SW 1271 (cell line): ENCODE measurements around the gene PEX10.
"Not testable (repeated sequence)": the region's sequence is repeated elsewhere in the genome, so short reads cannot be mapped to it uniquely, and the experiment has no call there.

Experiments
- DNase-seq, 2 experiments: peaks; one replicate each; lab custom pipeline; 2025; lab: John Stamatoyannopoulos, UW

Gene PEX10

DNA sequence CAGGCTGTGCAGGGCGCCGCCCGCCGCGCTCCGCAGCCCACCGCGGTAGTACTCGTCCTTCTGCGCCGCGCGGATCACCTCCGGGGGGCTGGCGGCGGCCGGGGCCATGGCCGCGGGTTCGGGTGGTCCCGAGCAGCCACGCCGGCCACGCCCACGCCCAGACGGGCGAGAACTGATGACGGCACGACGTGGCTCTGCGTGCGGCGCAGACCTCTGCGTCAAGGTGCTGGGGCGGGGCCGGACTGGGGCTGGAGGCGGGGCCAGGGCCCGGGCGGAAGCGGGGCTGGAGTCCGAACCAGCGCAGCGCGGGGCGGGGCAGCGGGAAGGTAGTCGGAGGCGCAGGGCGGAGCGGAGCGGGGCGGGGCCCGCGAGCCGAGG lies at the start of gene PEX10:
Gene PEX10 (minus strand): TSS at position 170 of the 378 bp plus-strand sequence. CDS start 62 bp downstream, at position 108.
- peak; percentile 57 to 85 for DNase-seq

DNA sequence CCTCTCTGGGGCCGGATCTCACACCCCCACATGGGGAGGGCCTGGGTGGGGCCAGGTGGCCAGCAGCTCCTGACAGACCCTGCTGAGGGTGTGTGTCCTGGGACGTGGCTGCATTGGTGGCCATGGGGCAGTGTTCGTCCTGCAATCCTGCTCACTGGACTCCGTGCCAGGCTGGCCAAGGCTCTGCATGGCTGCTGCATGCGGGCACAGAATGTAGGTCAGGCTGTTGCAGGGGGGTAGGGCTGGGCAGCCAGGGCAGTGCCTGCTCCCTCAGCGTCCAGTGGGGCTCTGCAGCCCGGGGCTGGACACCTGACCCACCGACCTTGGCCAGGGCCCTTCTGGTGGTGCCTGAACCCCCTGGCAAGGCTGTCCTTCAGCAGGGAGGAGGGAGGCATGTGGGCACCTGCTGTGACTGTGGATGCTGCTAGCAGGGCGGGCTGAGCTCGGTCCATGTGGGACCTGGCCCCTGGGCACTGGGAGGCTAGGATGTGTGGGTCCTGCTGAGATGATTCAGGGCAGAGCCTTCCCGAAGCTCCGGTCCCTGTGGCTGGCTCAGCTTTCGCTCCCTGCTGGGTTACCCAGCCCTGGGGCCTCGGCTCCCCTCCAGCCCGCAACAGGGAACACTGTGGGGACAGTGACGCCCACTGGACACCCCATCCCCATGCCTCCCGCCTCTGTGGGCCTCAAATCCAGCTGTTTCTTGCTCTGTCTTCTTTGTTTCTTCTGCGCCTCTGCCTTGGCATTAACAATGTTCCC lies 48.8 kb upstream of the PEX10 start:
- no peak for DNase-seq

DNA sequence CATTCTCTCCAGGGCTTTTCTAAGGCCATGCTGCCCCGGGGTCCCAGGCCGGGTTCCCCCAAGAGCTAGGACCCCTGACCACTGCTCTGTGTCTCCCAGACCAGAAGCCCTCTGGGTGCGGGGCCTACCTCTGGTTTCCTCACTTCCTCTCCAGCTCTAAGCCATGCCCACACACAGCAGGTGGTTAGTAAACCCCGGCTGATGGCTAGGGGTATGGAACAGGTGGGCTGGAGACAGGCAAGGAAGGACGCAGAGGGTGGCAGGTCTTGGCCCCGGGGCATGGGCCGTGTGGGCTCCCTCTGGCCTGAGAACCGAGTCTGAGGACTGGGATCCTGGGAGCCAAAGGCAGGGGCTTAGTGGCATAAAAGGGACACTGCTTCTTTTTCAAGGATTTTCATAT lies 47.8 kb upstream of the PEX10 start:
- DNase-seq, result no peak

DNA sequence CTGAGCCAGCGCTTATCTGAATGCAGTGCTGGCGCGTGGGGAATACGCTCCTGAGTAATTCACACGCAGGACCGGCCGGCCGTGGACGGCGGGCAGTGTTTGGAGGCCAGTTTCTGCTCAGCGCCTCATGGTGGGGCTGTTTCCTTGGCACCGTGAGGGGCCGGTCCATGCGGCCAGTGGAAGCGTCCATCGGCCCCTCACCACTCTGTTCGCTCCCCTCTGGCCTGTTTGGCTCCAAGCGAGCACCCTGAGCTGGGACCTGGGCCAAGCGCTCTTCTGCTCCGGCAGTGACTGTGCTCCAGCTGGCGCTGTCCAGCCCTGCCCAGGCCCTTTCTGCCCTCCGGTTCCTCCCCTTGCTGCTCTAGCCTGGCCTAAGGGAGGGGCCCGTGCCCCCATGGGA lies 47.4 kb upstream of the PEX10 start:
- no peak for DNase-seq

DNA sequence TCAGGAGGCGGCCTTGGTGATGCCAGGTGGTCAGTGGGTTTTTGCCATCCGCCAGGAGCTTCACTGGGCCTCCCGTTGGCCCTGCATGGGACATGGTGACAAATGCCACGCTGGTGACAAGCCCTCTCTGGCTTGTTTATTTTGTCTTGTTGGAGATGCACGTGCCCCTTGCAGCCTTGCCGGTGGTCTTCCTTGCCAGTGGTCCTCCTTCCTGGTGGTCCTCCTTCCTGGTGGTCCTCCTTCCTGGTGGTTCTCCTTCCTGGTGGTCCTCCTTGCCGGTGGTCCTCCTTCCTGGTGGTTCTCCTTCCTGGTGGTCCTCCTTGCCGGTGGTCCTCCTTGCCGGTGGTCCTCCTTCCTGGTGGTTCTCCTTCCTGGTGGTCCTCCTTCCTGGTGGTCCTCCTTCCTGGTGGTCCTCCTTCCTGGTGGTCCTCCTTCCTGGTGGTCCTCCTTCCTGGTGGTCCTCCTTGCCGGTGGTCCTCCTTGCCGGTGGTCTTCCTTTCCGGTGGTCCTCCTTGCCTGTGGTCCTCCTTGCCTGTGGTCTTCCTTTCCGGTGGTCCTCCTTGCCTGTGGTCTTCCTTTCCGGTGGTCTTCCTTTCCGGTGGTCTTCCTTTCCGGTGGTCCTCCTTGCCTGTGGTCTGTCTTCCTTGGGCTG lies 46.9 kb upstream of the PEX10 start:
- not testable (repeated sequence) for DNase-seq

DNA sequence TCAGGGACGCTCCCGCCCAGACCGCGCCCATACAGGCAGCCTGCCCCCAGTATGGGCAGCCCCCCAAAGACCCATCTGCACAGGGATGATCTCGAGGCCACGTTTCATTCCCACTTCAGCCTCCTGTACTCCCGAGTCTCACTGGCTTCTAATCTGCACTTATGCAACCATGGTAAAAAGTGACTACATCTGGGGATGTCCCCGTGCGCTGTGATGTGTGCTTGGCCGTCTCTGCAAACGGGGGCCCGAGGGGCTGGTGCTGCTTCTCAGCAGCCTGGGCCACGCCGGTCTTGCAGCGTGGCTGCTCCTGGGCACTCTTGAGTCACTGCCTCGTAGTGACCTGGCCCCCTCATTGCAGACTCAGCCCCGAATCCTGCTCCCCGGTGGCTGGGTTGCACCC lies 46.3 kb upstream of the PEX10 start:
- no peak for DNase-seq

DNA sequence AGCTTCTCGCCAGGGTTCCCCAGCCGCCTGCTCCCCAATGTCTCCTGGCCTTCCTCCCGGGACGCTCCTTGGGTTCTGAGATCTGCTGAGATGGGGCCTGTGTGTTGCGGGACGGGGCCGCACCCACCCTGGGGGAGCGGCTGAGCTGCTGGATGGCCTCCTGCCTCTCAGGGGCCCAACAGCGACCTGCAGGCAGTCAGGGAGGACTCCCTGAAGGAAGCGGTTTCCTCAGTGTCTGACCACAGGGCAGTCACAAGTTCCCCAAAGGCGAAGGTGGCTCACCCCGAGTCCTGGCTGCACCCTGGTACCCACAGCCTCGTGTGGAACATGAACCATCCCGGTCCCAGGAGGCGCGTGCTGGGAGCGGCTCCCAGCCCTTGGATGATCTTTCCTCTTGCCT lies 45.1 kb upstream of the PEX10 start:
- DNase-seq, result no peak

DNA sequence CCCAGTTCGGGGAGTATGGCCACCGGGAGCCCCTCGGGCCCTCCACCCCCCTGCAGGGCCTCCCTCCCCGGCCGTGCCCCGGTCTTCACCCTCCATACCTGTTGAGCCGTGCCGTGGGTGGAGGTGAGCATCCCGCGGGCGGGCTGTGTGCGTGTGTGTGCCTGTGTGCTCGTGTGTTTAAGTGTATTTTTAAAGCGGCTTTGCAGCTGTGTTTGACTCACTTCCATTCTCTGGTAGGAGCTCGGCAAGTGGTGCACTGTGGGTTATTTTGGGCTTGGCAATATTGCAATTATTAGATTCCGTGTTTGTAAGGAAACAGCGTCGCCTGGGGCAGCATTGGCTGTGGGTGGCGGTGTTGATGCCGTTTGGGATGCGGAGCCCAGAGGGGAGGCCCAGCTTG lies 43.4 kb upstream of the PEX10 start:
- DNase-seq, result no peak

DNA sequence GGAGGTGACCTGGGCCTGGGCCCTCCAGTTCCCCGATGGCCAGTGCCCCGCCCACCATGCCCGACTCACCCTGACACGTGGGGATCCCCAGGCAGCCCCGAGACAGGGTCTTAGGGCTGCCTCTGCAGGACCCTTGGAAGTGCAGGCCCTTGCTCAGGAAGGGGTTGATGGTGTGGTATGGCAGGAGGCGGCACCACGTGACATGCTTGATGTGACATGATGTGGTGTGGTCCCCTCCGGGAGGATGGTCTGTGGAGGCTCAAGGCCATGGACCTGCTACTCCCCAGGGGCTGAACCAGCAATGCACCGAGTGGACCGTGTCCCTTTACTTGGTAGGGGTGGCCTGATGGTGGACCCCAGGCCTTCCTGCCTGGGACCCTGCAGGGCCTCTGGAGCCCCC lies 41.9 kb upstream of the PEX10 start:
- DNase-seq, result no peak

DNA sequence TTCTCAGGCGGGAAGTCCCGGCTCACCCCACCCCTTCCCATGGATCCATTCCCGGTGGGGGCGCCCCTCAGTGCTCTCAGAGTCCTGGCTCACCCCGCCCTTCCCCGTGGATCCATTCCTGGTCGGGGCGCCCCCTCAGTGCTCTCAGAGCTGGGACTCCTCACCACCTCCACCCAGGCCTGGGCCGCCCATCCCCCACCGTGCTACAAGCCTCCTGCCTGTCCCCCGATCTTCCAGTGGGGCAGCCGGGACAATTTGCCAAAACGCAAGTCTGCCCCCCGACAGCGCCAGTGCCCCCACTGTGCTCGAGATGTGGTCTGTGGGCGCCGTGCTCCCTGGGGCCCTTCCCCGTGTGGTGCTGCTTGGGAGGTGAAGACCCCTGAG lies 40.6 kb upstream of the PEX10 start:
- no peak for DNase-seq

DNA sequence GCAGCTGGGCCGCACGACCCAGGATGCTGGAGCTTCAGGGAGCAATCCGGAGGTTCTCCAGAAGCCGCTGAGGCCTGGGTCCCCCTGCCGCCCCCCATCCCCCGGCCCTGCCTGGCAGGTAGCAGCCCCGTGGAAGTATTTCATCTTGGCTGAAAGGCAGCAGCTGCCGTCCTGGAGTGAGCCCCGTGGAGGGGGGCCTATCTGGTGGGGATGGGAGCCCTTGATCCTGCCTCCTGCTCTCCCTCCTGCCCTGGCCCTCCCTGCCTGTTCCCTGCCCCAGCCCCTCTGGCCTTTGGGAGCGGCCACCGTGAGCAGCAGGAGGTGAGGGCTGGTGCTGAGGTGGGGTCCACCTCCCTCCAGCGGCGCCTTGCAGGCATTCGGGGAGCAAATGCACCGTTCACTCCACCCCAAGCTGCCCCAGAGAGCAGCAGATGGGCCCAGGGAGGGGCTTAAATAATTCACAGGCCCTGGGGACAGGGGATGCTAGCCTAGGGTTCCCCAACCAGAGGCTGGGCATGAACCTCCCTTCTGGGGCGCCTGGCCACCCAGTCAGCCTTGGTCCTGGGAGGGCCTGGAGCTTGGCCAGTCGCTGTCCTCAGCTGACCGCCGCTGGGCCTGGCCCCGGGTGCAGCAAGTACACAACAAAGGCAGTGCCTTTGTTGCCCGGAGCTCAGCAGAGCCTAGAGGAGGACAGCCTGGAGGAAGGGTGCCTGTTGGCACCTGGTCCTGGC lies 40.0 kb upstream of the PEX10 start:
- DNase-seq, result no peak

DNA sequence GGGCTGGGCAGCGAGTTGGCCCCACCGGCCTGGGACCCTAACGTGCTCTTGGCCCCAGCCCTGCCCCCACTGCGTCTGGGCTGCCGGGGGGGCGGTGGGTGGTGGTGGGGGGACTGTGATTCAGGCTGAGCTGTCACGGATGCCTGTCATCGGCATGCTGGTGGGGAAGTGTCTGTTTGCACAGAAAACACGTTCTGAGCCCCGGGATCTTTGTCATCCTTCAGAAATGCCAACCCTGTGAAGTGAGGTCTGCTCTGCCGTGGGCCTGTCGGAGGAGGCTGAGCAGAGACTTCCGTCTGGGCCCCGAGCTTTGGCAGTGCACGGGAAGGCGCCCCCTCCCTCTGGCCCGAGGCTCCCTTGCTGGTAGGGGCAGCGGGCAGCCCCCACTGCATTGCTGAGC lies 39.4 kb upstream of the PEX10 start:
- peak; percentile 61 to 62 for DNase-seq

DNA sequence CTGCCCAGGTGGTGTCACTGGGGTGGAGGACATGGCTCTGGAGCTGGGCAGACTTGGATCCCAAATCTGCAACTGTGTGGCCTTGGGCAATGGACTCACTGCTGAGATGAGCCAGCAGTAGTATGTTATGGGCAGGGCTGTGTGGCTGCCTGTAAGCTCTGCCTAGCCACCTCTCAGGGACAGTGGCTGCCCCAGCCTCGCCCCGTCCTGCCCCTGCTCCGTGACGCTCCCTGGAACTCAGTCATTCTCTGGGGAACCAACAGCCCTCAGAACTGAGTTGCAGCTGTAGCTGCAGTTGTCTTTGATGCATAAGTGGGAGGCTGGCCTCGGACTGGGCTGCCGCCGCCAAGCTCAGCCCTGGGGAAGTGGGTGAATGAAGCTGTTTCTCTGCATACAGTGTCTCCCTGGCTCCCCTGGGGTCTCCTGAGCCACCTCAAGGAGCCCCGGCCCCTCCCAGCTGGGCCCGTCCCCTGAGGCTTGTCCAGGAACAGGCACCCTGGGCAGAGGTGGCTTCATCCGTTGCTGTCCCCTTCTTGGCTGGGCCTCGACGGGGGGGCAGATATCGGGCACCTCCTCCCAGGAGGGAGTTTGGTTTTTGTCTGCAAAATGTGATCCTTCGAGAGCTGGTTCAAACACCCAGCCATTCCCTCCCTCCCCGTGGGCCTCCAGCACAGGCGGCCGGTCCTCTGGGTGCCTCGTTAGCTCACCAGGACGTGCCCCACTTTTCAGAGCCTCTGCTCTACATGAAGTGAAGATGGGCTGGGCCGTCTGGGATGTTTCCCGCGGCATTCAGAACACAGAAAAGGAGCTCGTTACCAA lies 37.5 kb upstream of the PEX10 start:
- no peak for DNase-seq

DNA sequence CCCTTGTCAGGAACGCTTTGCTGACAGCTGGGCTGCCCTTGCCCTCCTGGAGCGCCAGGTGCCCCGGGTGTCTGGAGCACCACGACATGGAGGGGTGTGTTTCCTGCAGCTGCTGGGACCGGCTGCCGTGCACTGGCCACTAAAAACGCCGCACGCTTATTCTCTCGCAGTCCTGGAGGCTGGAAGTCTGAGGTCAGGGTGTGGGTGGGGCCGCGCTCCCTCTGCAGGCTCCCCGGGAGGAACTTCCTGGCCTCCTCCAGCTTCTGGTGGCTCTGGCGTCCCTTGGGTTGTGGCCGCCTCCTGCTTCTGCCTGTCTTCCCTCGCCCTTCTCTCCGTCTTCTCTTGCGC lies 35.7 kb upstream of the PEX10 start:
- no peak for DNase-seq

DNA sequence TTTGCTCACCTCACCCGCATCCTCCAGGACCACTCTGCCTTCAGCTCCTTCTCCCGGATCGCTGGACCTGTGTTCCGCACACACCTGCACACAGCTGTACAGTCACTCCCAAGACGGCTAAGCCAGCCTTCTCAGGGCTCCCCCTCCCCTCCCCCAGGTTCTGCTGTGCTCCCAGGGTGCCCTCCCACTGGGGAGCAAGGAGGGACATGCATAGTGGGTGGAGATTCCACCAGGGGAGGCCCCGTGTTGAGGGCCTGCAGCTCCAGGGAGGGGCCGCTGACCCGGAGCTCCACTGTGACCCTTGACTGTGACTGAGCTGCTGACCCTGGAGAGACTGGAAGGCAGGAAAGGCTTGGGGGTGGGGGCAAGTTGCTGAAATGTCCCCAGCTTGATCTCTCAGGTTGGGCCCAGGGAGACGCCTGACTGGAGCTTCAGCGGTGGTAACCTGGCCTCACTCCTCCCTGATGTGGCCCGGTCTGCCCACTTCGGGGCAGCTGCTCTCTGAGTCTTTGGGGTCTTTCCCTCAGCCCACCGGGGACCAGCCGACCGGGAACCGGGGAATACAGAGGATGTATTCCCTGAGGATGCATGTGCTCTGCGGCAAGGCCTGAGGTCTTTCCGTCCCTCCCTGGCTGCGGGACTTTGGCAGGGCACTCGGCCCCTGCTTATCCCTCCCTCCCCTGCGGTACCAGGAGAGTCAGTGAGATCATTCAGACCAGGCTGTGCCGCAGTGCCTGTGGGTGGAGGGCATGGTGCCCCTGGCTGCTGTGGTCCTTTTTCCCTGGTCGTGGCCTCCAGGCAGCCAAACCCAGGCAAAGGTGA lies 35.1 kb upstream of the PEX10 start:
- DNase-seq, result no peak

DNA sequence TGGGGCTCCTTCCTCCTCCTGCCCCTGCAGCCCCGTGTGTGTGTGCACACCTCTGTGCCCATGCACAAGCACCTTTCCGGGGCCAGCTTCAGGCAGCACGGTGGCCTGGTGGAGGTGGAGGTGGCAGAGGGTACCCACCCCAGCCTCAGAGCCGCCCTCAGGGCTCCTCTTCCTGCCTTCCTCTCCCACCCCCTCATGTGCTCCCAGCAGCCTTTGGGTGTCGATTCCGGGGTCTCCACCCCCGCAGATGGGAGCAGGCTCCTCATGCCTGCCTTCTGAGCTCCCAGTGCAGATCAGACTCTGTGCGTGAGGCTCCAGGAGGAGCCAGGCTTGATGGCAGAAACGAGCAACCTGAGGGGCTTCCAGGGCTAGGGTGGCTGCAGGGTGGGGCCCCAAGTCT lies 34.5 kb upstream of the PEX10 start:
- no peak for DNase-seq

DNA sequence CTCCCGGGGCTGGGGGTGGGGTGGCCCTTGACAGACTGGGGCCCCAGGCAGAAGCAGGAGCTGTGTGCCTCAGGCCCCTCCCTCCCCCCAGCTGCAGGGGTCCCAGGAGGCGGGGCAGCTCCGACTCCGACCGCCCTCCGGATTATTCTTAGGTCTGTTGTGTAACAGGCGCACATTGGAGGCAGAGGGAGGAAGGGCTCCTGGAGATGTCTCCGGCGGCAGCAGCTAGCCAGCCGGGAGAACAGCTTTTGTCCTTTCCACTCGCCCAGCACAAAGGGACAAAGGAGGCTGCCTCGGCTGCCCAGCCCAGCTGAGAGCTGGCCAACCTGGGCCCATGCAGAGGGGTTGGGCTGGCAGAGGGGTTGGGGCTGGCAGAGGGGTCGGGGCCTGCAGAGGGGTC lies 34.0 kb upstream of the PEX10 start:
- DNase-seq, result no peak

DNA sequence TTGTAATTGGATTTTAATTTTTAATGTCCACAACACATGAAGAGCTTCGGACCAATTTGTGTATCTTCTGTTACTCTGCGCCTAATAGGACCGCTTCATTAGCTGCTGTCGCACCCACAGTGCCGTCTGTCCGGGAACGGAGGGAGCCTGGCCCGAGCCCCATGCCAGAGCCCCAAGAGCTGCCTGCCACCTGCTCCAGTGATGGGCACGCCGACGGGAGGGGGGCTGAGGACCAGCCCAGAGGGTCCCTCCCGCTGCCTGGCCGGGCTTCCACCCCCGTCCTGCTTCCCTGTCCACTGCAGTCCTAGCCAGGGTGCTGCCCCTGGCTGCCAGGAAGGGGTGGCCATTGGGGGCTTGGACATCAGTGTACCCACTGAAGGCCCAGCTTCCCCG lies 33.5 kb upstream of the PEX10 start:
- no peak for DNase-seq

DNA sequence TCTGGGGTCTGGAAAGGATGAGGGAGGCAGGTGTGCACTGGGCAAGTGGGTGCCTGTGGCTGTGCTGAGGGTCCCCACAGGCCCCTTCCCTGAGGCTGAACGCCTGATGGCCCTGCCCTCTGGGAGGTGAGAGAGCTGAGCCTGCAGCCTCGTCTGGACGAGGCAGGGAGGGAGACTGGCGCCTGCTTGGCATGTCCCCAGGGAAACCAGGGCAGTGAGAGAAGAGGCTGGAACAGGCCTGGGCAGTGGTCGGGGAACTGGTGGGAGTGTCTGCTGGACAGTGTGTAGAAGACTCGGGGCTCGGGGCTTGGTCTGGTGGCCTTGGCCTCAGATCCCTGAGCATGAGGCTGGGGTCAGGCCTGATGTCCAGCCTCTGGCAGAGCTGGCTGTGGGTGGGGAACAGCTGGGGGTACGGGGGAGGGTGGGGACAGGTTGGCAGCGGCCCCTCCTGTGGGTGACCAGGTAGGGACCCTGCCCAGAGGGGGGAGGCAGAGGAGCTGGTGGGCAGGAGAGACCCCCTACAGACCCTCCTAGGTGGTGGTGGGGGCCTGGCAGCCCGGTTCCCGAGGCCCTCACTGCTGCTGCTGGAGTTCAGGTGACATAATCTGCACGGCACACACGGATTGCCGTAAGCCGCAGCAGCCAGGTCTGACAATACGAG lies 32.9 kb upstream of the PEX10 start:
- no peak for DNase-seq

DNA sequence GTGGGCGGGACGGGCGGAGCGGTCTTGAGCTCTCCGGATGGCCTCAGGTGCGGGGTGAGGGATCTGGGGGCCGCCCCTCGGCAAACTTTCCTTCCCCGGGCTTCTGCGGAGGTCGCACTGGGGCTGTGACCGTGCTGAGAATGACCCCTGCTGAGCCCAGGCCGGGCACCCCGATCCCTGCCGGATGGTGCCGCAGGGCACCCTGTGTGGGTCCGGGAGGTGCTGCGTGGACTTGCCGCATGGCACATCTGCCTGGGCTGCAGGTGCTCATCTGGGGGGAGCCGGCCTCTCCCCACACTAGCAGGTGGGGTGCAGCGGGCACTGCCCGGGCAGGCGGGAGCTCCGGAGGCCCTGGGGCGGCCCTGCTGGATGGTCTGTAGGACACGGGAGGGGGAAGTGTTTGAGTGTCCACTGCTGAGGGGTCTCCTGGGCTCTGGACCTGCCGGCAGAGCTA lies 31.8 kb upstream of the PEX10 start:
- no peak for DNase-seq
